Liver (tissue), 9 donors: Measurements from ENCODE around the gene CCDC92B. TPM values are rescaled to one million over a fixed set of nuclear protein-coding genes. Genes with fewer than 3 reads are reported as not detected.

Experiments used
- DNase-seq: peaks from one replicate; pipeline ENCODE4 v3.0.0-alpha.2; 2017; ENCODE audit warnings: low spot score
- H3K27ac ChIP-seq, 2 donors: one replicate each; pipeline ENCODE4 v1.7.0; 2013; ENCODE audit warnings: inconsistent platforms in 2 of 2, low read length in 2 of 2, control low read depth in 1 of 2, low read depth in 1 of 2, mild to moderate bottlenecking in 1 of 2
- H3K27me3 ChIP-seq, 4 donors: one replicate each; pipeline versions ENCODE4 v1.6.1 to v1.7.0; 2013; ENCODE audit warnings: low read length in 3 of 4, inconsistent platforms in 1 of 4, mild to moderate bottlenecking in 1 of 4, moderate library complexity in 1 of 4; ENCODE audit not compliant: control insufficient read depth in 4 of 4, insufficient read depth in 4 of 4
- H3K36me3 ChIP-seq, 4 donors: one replicate each; pipeline versions ENCODE4 v1.6.1 to v1.7.0; 2013; ENCODE audit warnings: low read length in 3 of 4, mild to moderate bottlenecking in 3 of 4, low read depth in 1 of 4, moderate library complexity in 1 of 4; ENCODE audit not compliant: control insufficient read depth in 4 of 4, insufficient read depth in 3 of 4
- H3K4me1 ChIP-seq, 4 donors: one replicate each; pipeline versions ENCODE4 v1.6.1 to v1.7.0; 2013; ENCODE audit warnings: low read length in 3 of 4, mild to moderate bottlenecking in 3 of 4, moderate library complexity in 1 of 4; ENCODE audit not compliant: control insufficient read depth in 4 of 4, insufficient read depth in 4 of 4
- H3K4me3 ChIP-seq, 3 donors: one replicate each; pipeline versions ENCODE4 v1.6.1 to v1.7.0; 2013; ENCODE audit warnings: low read length in 3 of 3, control low read depth in 1 of 3, low read depth in 1 of 3, mild to moderate bottlenecking in 1 of 3
- H3K9ac ChIP-seq, 2 donors: one replicate each; pipeline ENCODE4 v1.7.0; 2013; ENCODE audit warnings: low read length in 2 of 2, mild to moderate bottlenecking in 2 of 2, moderate library complexity in 2 of 2, control low read depth in 1 of 2, low read depth in 1 of 2
- H3K9me3 ChIP-seq, 4 donors: one replicate each; pipeline versions ENCODE4 v1.6.1 to v1.7.0; 2013; ENCODE audit warnings: low read length in 3 of 4; ENCODE audit not compliant: control insufficient read depth in 4 of 4
- EGR1 ChIP-seq, 2 donors: IDR thresholded peaks; 2 replicates each; pipeline ENCODE4 v1.6.1; 2016 to 2018; ENCODE audit warnings: antibody characterized with exemption in 2 of 2, low read depth in 2 of 2
- FOXA1 ChIP-seq: IDR thresholded peaks from 2 replicates; pipeline ENCODE4 v1.6.1; 2016; ENCODE audit warnings: antibody characterized with exemption
- FOXA2 ChIP-seq: IDR thresholded peaks from 2 replicates; pipeline ENCODE4 v1.6.1; 2016; ENCODE audit warnings: antibody characterized with exemption
- GABPA ChIP-seq, 2 donors: IDR thresholded peaks in 1 of 2; conservative IDR thresholded peaks in 1 of 2; 2 replicates each; pipeline ENCODE4 v1.6.1; 2016; ENCODE audit warnings: antibody characterized with exemption in 2 of 2, mild to moderate bottlenecking in 1 of 2, moderate library complexity in 1 of 2
- HNF4A ChIP-seq, 2 donors: conservative IDR thresholded peaks; 2 replicates each; pipeline ENCODE4 v1.6.1; 2016; ENCODE audit warnings: antibody characterized with exemption in 2 of 2, mild to moderate bottlenecking in 2 of 2
- HNF4G ChIP-seq: IDR thresholded peaks from 2 replicates; pipeline ENCODE4 v1.6.1; 2016; ENCODE audit warnings: antibody characterized with exemption
- JUND ChIP-seq, 2 donors: IDR thresholded peaks; 2 replicates each; pipeline ENCODE4 v1.6.1; 2016; ENCODE audit warnings: antibody characterized with exemption in 2 of 2
- MAX ChIP-seq: IDR thresholded peaks from 2 replicates; pipeline ENCODE4 v1.6.1; 2016; ENCODE audit warnings: antibody characterized with exemption
- NR2F2 ChIP-seq: IDR thresholded peaks from 2 replicates; pipeline ENCODE4 v1.6.1; 2016; ENCODE audit warnings: antibody characterized with exemption
- RAD21 ChIP-seq, 2 donors: IDR thresholded peaks; 2 replicates each; pipeline ENCODE4 v1.6.1; 2016; ENCODE audit warnings: antibody characterized with exemption in 2 of 2, mild to moderate bottlenecking in 2 of 2
- RXRA ChIP-seq, 2 donors: IDR thresholded peaks; 2 replicates each; pipeline ENCODE4 v1.6.1; 2017 to 2018; ENCODE audit warnings: antibody characterized with exemption in 2 of 2, mild to moderate bottlenecking in 1 of 2
- SP1 ChIP-seq: IDR thresholded peaks from 2 replicates; pipeline ENCODE4 v1.6.1; 2018; ENCODE audit warnings: antibody characterized with exemption, mild to moderate bottlenecking
- TAF1 ChIP-seq: conservative IDR thresholded peaks from 2 replicates; pipeline ENCODE4 v1.6.1; 2016; ENCODE audit warnings: antibody characterized with exemption, mild to moderate bottlenecking
- YY1 ChIP-seq: IDR thresholded peaks from 2 replicates; pipeline ENCODE4 v1.6.1; 2016; ENCODE audit warnings: antibody characterized with exemption, mild to moderate bottlenecking
- ZBTB33 ChIP-seq: IDR thresholded peaks from 2 replicates; pipeline ENCODE4 v1.6.1; 2016; ENCODE audit warnings: antibody characterized with exemption
- WGBS: extraction: QIAGEN DNeasy Blood & Tissue Kit; methylation state at CpG from one replicate; pipeline ENCODE4 v1.1.7; 2013; 5-methylcytosine and 5-hydroxymethylcytosine counted together
- polyA plus RNA-seq, 2 donors: library from polyadenylated mRNA; stranded (reverse) in 1 of 2; unstranded in 1 of 2; fragments of 200-250 nt in 1 of 2; fragments of >200 nt in 1 of 2; fragmentation: Nextera tagmentation in 1 of 2; extraction: Ambion mirVana in 1 of 2; gene quantifications; one replicate each; pipeline versions ENCODE4 v1.2.1 to v1.2.3, GENCODE V29; 2013 to 2015
- total RNA-seq, 2 donors: library from RNA; depleted of rRNA; stranded (reverse); fragments of >200 nt; gene quantifications; one replicate each; pipeline ENCODE4 v1.2.3, GENCODE V29; 2014
- TF ChIP-seq, protein P1 (sequence below): IDR thresholded peaks from 2 replicates; pipeline ENCODE4 v1.6.1; 2016; ENCODE audit warnings: antibody characterized with exemption, mild to moderate bottlenecking
- TF ChIP-seq, protein P2 (sequence below): IDR thresholded peaks from 2 replicates; pipeline ENCODE4 v1.6.1; 2016; ENCODE audit warnings: antibody characterized with exemption
- donor health status: healthy.
- donor health status: healthy.
- donor health status: healthy.
- donor health status: healthy.
- donor health status: healthy.

The CCDC92B gene
- total and polyA plus RNA-seq, 4 donors = not detected

DNA sequence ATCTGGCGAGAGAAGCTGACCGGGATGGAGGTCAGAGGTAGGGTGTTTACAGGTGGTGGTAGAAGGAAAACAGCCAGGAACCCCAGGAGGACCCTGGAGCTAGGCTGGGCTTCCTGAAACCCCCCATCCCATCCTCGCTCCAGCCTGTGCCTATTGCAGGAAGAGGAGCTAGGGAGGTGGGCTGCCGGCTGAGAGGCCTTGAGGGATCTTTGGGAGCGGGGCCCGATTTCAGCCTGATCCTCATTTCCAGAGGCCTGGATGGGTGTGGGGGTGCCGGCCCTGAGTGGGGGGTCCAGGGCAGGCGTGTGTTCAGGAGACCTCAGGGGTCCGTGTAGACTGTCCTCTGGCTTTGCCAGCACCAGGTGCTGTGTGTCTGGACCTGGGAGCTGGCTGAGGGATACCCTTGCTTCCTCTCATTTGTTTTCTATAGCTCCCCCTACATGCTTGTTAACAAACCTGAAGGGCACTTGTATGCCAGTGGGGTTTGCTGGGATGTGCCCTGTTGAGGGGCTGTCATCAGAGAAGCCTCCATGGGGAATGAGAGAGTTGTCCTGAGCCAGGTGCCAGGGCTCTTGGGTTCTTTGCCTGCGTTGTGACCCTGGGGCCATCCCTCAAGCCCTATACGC is 27.9 kb upstream of the CCDC92B start:
- no peak for DNase-seq
- no peaks in the 10 kb centered on the region for H3K9me3 ChIP-seq
- peaks cover 0 to 7% (median 5%) of the 10 kb centered on the region in 4 donors for H3K4me1 ChIP-seq
- H3K27me3 ChIP-seq = peaks cover 0 to 4% (median 2%) of the 10 kb centered on the region in 4 donors
- no peak overlapping the region for H3K9ac ChIP-seq
- no peaks in the 10 kb centered on the region for H3K36me3 ChIP-seq
- TF ChIP-seq YY1 (no peak), HNF4G (no peak), EGR1 (IDR thresholded peaks at IDR 0.05; ENCODE audit: low read depth in 2 of 2) (no peak), FOXA1 (no peak), FOXA2 (no peak), GABPA (IDR thresholded peaks at IDR 0.05 in 1 of 2, conservative IDR thresholded peaks at IDR 0.05 in 1 of 2) (no peak), TAF1 (no peak), JUND (IDR thresholded peaks at IDR 0.05) (no peak), RXRA (IDR thresholded peaks at IDR 0.05) (no peak), SP1 (no peak), MAX (no peak), NR2F2 (no peak), RAD21 (IDR thresholded peaks at IDR 0.05) (no peak), HNF4A (conservative IDR thresholded peaks at IDR 0.05) (no peak), ZBTB33 (no peak)
- TF ChIP-seq, protein P1, sequence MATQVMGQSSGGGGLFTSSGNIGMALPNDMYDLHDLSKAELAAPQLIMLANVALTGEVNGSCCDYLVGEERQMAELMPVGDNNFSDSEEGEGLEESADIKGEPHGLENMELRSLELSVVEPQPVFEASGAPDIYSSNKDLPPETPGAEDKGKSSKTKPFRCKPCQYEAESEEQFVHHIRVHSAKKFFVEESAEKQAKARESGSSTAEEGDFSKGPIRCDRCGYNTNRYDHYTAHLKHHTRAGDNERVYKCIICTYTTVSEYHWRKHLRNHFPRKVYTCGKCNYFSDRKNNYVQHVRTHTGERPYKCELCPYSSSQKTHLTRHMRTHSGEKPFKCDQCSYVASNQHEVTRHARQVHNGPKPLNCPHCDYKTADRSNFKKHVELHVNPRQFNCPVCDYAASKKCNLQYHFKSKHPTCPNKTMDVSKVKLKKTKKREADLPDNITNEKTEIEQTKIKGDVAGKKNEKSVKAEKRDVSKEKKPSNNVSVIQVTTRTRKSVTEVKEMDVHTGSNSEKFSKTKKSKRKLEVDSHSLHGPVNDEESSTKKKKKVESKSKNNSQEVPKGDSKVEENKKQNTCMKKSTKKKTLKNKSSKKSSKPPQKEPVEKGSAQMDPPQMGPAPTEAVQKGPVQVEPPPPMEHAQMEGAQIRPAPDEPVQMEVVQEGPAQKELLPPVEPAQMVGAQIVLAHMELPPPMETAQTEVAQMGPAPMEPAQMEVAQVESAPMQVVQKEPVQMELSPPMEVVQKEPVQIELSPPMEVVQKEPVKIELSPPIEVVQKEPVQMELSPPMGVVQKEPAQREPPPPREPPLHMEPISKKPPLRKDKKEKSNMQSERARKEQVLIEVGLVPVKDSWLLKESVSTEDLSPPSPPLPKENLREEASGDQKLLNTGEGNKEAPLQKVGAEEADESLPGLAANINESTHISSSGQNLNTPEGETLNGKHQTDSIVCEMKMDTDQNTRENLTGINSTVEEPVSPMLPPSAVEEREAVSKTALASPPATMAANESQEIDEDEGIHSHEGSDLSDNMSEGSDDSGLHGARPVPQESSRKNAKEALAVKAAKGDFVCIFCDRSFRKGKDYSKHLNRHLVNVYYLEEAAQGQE = no peak
- TF ChIP-seq, protein P2, sequence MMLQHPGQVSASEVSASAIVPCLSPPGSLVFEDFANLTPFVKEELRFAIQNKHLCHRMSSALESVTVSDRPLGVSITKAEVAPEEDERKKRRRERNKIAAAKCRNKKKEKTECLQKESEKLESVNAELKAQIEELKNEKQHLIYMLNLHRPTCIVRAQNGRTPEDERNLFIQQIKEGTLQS = no peak
- H3K4me3 ChIP-seq = peak overlapping the region in 2 of 3 donors; percentile 30 to 32
- 41% methylated on average over 11 of the region's 11 CpGs for WGBS
- H3K27ac ChIP-seq = no peak overlapping the region

- 2% methylated on average over 80 of the region's 80 CpGs for WGBS
Measured at GRCh38 chr17:2776589-2777241, 27.3 kb upstream of the CCDC92B start.

More at GRCh38 chr17:2776589-2777241, 27.3 kb upstream of the CCDC92B start:
- Histone ChIP-seq H3K27ac (no peak overlapping the region), H3K9ac (no peak overlapping the region), H3K27me3 (peaks cover 0 to 4% (median 2%) of the 10 kb centered on the region in 4 donors), H3K9me3 (no peaks in the 10 kb centered on the region), H3K4me1 (peaks cover 0 to 7% (median 5%) of the 10 kb centered on the region in 4 donors), H3K4me3 (peak overlapping the region in 2 of 3 donors; percentile 30 to 32), H3K36me3 (no peaks in the 10 kb centered on the region)
- TF ChIP-seq HNF4A (conservative IDR thresholded peaks at IDR 0.05) = peak; percentile 18 to 38
- no peak for TF ChIP-seq RXRA (IDR thresholded peaks at IDR 0.05)
- no peak for TF ChIP-seq RAD21 (IDR thresholded peaks at IDR 0.05)
- peak; percentile 73 for DNase-seq
